CD4-positive, alpha-beta T cell (primary cell): Measurements from ENCODE around the gene USP17L28. TPM values are rescaled to one million over a fixed set of nuclear protein-coding genes. Genes with fewer than 3 reads are reported as not detected.
"Not testable (repeated sequence)": the region's sequence is repeated elsewhere in the genome, so short reads cannot be mapped to it uniquely, and the experiment has no call there.

Experiments
- ATAC-seq: fragments of 200-7000 bp; cut with Tn5 transposase; one replicate; pipeline ENCODE4 v1.10.0; 2022; ENCODE audit warnings: mild to moderate bottlenecking; ENCODE audit not compliant: poor library complexity
- CTCF ChIA-PET: fragments of 350-600 bp; sonication (Branson Sonifier 250); formaldehyde crosslinking; loops from one replicate; lab custom pipeline; 2021; ENCODE audit warnings: antibody characterized with exemption, inconsistent platforms; lab: Charles Lee
- POLR2A ChIA-PET: fragments of 350-600 bp; sonication (Branson Sonifier 250); formaldehyde crosslinking; loops from one replicate; lab custom pipeline; 2021; ENCODE audit warnings: antibody characterized with exemption, inconsistent platforms; lab: Charles Lee
- DNase-seq, 14 experiments: peaks; one replicate each; pipeline ENCODE4 v3.0.0-alpha.2; 2013 to 2020; ENCODE audit warnings: mixed read lengths in 2 of 14
- H3K27ac ChIP-seq, 2 donors: one replicate each; pipeline versions ENCODE4 v1.5.1 to v1.7.0; 2013; ENCODE audit warnings: low read length in 2 of 2, low read depth in 1 of 2, mild to moderate bottlenecking in 1 of 2
- H3K27me3 ChIP-seq, 2 experiments: 1 replicate in 1 of 2; 2 replicates in 1 of 2; pipeline versions ENCODE4 v1.6.1 to v1.7.0; 2013; ENCODE audit warnings: low read length in 2 of 2, control low read depth in 1 of 2, mild to moderate bottlenecking in 1 of 2, moderate library complexity in 1 of 2; ENCODE audit not compliant: insufficient read depth in 2 of 2, control insufficient read depth in 1 of 2
- H3K36me3 ChIP-seq: one replicate; pipeline ENCODE4 v1.6.1; 2013; ENCODE audit warnings: low read length, control low read depth; ENCODE audit not compliant: insufficient read depth
- H3K4me1 ChIP-seq: one replicate; pipeline ENCODE4 v1.6.1; 2013; ENCODE audit warnings: low read length, control low read depth; ENCODE audit not compliant: insufficient read depth
- H3K4me3 ChIP-seq: one replicate; pipeline ENCODE4 v1.5.1; 2013; ENCODE audit warnings: mild to moderate bottlenecking, low read length, moderate library complexity
- H3K9me3 ChIP-seq, 2 experiments: 1 replicate in 1 of 2; 2 replicates in 1 of 2; pipeline versions ENCODE4 v1.6.1 to v1.7.0; 2013; ENCODE audit warnings: low read length in 2 of 2, mild to moderate bottlenecking in 2 of 2, control low read depth in 1 of 2, moderate library complexity in 1 of 2; ENCODE audit not compliant: control insufficient read depth in 1 of 2, insufficient read depth in 1 of 2
- H3K27ac Mint-ChIP-seq: one replicate; pipeline ENCODE4 v1.8.0; 2020; ENCODE audit warnings: mixed read lengths
- H3K27me3 Mint-ChIP-seq: one replicate; pipeline ENCODE4 v1.8.0; 2021; ENCODE audit warnings: mixed read lengths
- H3K36me3 Mint-ChIP-seq: one replicate; pipeline ENCODE4 v1.8.0; 2021; ENCODE audit warnings: low read depth, mixed read lengths
- H3K4me1 Mint-ChIP-seq: one replicate; pipeline ENCODE4 v1.8.0; 2021; ENCODE audit warnings: low read depth, mixed read lengths
- H3K4me3 Mint-ChIP-seq: one replicate; pipeline ENCODE4 v1.8.0; 2020; ENCODE audit warnings: mild to moderate bottlenecking, mixed read lengths
- H3K9me3 Mint-ChIP-seq: one replicate; pipeline ENCODE4 v1.8.0; 2020; ENCODE audit warnings: mixed read lengths
- intact Hi-C, 2 experiments: fragments of 100-400 bp; cut with DNase I in 1 of 2; cut with micrococcal nuclease in 1 of 2; formaldehyde crosslinking; loops; one replicate each; pipeline versions ENCODE4 v1.15.1 to v1.9.0; 2023 to 2025; cut with DNase I, micrococcal nuclease
- polyA plus RNA-seq, 2 donors: library from polyadenylated mRNA; unstranded; fragments of 120-200 nt; gene quantifications; one replicate each; pipeline ENCODE4 v1.2.1, GENCODE V29; 2013
- total RNA-seq, 174 experiments: library from RNA in 2 of 174; stranded (reverse) in 2 of 174; gene quantifications; one replicate each; pipeline ENCODE4 v1.2.3 and lab custom pipeline; 2021 to 2026

The USP17L28 gene
- total RNA-seq (not detected), total RNA-seq (lab: John Stamatoyannopoulos, UW) (0 reads per million in 172 experiments)
- not detected for polyA plus RNA-seq (2013, experiment 1 of 2)
- polyA plus RNA-seq (2013, experiment 2 of 2), result not detected

DNA sequence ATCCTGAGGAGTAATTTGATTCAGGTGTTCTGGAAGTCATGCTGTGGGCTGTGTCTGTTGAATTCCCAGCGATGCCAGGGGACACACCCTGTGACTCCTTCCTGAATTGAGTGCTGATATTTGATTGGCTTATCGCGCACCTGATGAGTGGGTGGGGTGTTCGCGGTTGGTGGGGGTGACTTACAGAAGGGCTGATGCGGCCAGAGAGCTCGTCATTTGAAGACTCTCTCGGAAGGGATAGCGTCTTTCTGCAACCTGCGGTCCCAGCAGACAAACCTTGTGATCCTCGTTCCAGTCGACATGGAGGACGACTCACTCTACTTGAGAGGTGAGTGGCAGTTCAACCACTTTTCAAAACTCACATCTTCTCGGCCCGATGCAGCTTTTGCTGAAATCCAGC, at the start of gene USP17L28:
Gene USP17L28, plus strand, starts transcription at position 301 of the 400 bp plus-strand sequence. Its CDS starts 0 bp downstream, at position 301.
- H3K27ac ChIP-seq, H3K36me3 Mint-ChIP-seq, DNase-seq: not testable (repeated sequence)

DNA sequence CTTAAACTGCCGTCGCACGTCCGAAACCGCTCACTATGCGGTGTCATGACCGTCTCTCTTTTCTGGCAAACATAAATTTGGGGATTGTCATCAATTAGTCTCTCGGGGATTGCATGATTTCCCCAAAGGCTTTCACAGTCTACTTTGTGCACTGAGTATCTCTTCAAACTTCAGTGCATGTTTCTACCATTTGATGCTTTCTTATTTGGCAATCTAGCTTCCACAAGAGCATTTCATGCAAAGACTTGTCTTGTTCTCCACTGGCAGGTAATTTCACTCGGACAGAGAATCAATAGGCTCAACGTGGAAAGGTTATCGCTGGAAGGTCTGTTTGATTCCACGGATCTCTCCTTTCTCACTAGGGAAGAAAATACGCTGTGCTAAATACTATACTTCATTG, 24.5 kb upstream of the USP17L28 start:
- H3K27me3 ChIP-seq, POLR2A ChIA-PET, CTCF ChIA-PET, H3K4me3 Mint-ChIP-seq, H3K27ac ChIP-seq, H3K9me3 Mint-ChIP-seq, DNase-seq, ATAC-seq, H3K4me3 ChIP-seq, H3K27me3 Mint-ChIP-seq, H3K4me1 Mint-ChIP-seq, H3K4me1 ChIP-seq, H3K36me3 ChIP-seq, intact Hi-C loops, H3K9me3 ChIP-seq, H3K36me3 Mint-ChIP-seq, H3K27ac Mint-ChIP-seq: not testable (repeated sequence)

More for the DNA sequence above, at the start of gene USP17L28:
- ATAC-seq, POLR2A ChIA-PET, CTCF ChIA-PET, H3K4me1 Mint-ChIP-seq, H3K4me3 Mint-ChIP-seq, H3K27me3 ChIP-seq, H3K4me3 ChIP-seq, H3K9me3 ChIP-seq, H3K9me3 Mint-ChIP-seq, H3K27me3 Mint-ChIP-seq, H3K4me1 ChIP-seq, intact Hi-C loops, H3K36me3 ChIP-seq, H3K27ac Mint-ChIP-seq: not testable (repeated sequence)

DNA sequence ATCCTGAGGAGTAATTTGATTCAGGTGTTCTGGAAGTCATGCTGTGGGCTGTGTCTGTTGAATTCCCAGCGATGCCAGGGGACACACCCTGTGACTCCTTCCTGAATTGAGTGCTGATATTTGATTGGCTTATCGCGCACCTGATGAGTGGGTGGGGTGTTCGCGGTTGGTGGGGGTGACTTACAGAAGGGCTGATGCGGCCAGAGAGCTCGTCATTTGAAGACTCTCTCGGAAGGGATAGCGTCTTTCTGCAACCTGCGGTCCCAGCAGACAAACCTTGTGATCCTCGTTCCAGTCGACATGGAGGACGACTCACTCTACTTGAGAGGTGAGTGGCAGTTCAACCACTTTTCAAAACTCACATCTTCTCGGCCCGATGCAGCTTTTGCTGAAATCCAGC, 23.8 kb upstream of the USP17L28 start, which contains the start of gene USP17L24:
Gene USP17L24, plus strand, starts transcription at position 301 of the 400 bp plus-strand sequence. Its CDS starts 0 bp downstream, at position 301.
- H3K4me3 ChIP-seq, H3K27me3 Mint-ChIP-seq, H3K27me3 ChIP-seq, H3K4me1 Mint-ChIP-seq, H3K36me3 Mint-ChIP-seq, H3K9me3 Mint-ChIP-seq, H3K4me1 ChIP-seq, CTCF ChIA-PET, H3K4me3 Mint-ChIP-seq, H3K36me3 ChIP-seq, intact Hi-C loops, H3K27ac Mint-ChIP-seq, ATAC-seq, POLR2A ChIA-PET, DNase-seq, H3K9me3 ChIP-seq, H3K27ac ChIP-seq: not testable (repeated sequence)

DNA sequence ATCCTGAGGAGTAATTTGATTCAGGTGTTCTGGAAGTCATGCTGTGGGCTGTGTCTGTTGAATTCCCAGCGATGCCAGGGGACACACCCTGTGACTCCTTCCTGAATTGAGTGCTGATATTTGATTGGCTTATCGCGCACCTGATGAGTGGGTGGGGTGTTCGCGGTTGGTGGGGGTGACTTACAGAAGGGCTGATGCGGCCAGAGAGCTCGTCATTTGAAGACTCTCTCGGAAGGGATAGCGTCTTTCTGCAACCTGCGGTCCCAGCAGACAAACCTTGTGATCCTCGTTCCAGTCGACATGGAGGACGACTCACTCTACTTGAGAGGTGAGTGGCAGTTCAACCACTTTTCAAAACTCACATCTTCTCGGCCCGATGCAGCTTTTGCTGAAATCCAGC, 19.1 kb upstream of the USP17L28 start, which contains the start of gene USP17L25:
Gene USP17L25, plus strand, starts transcription at position 301 of the 400 bp plus-strand sequence. Its CDS starts 0 bp downstream, at position 301.
- H3K27me3 Mint-ChIP-seq, H3K27ac ChIP-seq, H3K4me3 ChIP-seq, H3K4me1 ChIP-seq, H3K27ac Mint-ChIP-seq, POLR2A ChIA-PET, ATAC-seq, DNase-seq, H3K4me1 Mint-ChIP-seq, intact Hi-C loops, H3K36me3 ChIP-seq, H3K36me3 Mint-ChIP-seq, H3K27me3 ChIP-seq, H3K9me3 Mint-ChIP-seq, H3K9me3 ChIP-seq, H3K4me3 Mint-ChIP-seq, CTCF ChIA-PET: not testable (repeated sequence)

- CTCF ChIA-PET, H3K27me3 Mint-ChIP-seq, H3K27ac Mint-ChIP-seq, H3K36me3 ChIP-seq, H3K4me3 Mint-ChIP-seq, H3K9me3 Mint-ChIP-seq, H3K36me3 Mint-ChIP-seq, ATAC-seq, H3K27ac ChIP-seq, H3K4me3 ChIP-seq, H3K4me1 Mint-ChIP-seq, H3K4me1 ChIP-seq, DNase-seq, H3K27me3 ChIP-seq, H3K9me3 ChIP-seq, POLR2A ChIA-PET, intact Hi-C loops: not testable (repeated sequence)
These were observed 14.3 kb upstream of the USP17L28 start, which contains the start of gene USP17L26 for GRCh38 chr4:9334358-9334757. Gene USP17L26 (plus strand): TSS chr4:9334658. CDS start chr4:9334658, 0 bp downstream.

GRCh38 chr4:9339103-9339502, 9.6 kb upstream of the USP17L28 start, which contains the start of gene USP17L5:
Gene USP17L5 (plus strand): TSS chr4:9339403. CDS start chr4:9339403, 0 bp downstream.
- H3K9me3 ChIP-seq, H3K36me3 Mint-ChIP-seq, H3K9me3 Mint-ChIP-seq, H3K27me3 ChIP-seq, H3K27me3 Mint-ChIP-seq, H3K27ac Mint-ChIP-seq, H3K36me3 ChIP-seq, CTCF ChIA-PET, DNase-seq, H3K4me1 ChIP-seq, H3K4me3 ChIP-seq, H3K4me3 Mint-ChIP-seq, H3K4me1 Mint-ChIP-seq, ATAC-seq, H3K27ac ChIP-seq, intact Hi-C loops, POLR2A ChIA-PET: not testable (repeated sequence)

- H3K36me3 Mint-ChIP-seq, H3K27ac ChIP-seq, H3K4me1 Mint-ChIP-seq, H3K27me3 Mint-ChIP-seq, H3K4me3 Mint-ChIP-seq, H3K27me3 ChIP-seq, intact Hi-C loops, POLR2A ChIA-PET, H3K36me3 ChIP-seq, ATAC-seq, H3K27ac Mint-ChIP-seq, H3K4me1 ChIP-seq, H3K4me3 ChIP-seq, DNase-seq, H3K9me3 ChIP-seq, H3K9me3 Mint-ChIP-seq, CTCF ChIA-PET: not testable (repeated sequence)
These were observed 4.8 kb upstream of the USP17L28 start, which contains the start of gene USP17L27 for GRCh38 chr4:9343848-9344247. Gene USP17L27 (plus strand): TSS chr4:9344148. CDS start chr4:9344148, 0 bp downstream.
